H9 (cell line): ENCODE measurements around the gene OR8B12. TPM values are rescaled to one million over a fixed set of nuclear protein-coding genes. Genes with fewer than 3 reads are reported as not detected.

Experiments
- DNase-seq: peaks from one replicate; pipeline ENCODE4 v3.0.0-alpha.2; 2017
- H2AFZ ChIP-seq: one replicate; pipeline ENCODE4 v1.6.1; 2013; ENCODE audit warnings: mild to moderate bottlenecking, low read length, control low read depth, moderate library complexity
- H2AK5ac ChIP-seq: 2 replicates; pipeline ENCODE4 v1.6.1; 2013; ENCODE audit warnings: low read length, control low read depth, mixed read lengths; ENCODE audit not compliant: insufficient read length
- H2BK120ac ChIP-seq: one replicate; pipeline ENCODE4 v1.6.1; 2013; ENCODE audit warnings: low read depth, mild to moderate bottlenecking, low read length, control low read depth, inconsistent platforms; ENCODE audit not compliant: poor library complexity, severe bottlenecking
- H2BK12ac ChIP-seq: 2 replicates; pipeline ENCODE4 v1.6.1; 2013; ENCODE audit warnings: low read length, control low read depth, mixed read lengths, low read depth; ENCODE audit not compliant: insufficient read length
- H2BK15ac ChIP-seq: 2 replicates; pipeline ENCODE4 v1.6.1; 2013; ENCODE audit warnings: low read depth, low read length, control low read depth
- H2BK20ac ChIP-seq: one replicate; pipeline ENCODE4 v1.6.1; 2013; ENCODE audit warnings: low read depth, mild to moderate bottlenecking, low read length, control low read depth, inconsistent platforms; ENCODE audit not compliant: poor library complexity, severe bottlenecking
- H2BK5ac ChIP-seq: 2 replicates; pipeline ENCODE4 v1.6.1; 2013; ENCODE audit warnings: low read length, control low read depth, mixed read lengths; ENCODE audit not compliant: insufficient read length
- H3K14ac ChIP-seq: 2 replicates; pipeline ENCODE4 v1.6.1; 2013; ENCODE audit warnings: low read length, control low read depth; ENCODE audit not compliant: insufficient read depth
- H3K18ac ChIP-seq: 2 replicates; pipeline ENCODE4 v1.6.1; 2013; ENCODE audit warnings: low read depth, mild to moderate bottlenecking, mixed read lengths, low read length, control low read depth; ENCODE audit not compliant: insufficient read length
- H3K23ac ChIP-seq: 2 replicates; pipeline ENCODE4 v1.6.1; 2013; ENCODE audit warnings: low read length, control low read depth, mixed read lengths, low read depth; ENCODE audit not compliant: insufficient read length
- H3K23me2 ChIP-seq: 2 replicates; pipeline ENCODE4 v1.6.1; 2013; ENCODE audit warnings: low read depth, mild to moderate bottlenecking, mixed read lengths, low read length, control low read depth; ENCODE audit not compliant: insufficient read length, poor library complexity, severe bottlenecking
- H3K27ac ChIP-seq: 2 replicates; pipeline ENCODE4 v1.5.1; 2013; ENCODE audit warnings: low read length, control low read depth, mixed read lengths, low read depth; ENCODE audit not compliant: insufficient read length
- H3K27me3 ChIP-seq: 2 replicates; pipeline ENCODE4 v1.6.1; 2013; ENCODE audit warnings: low read length, control low read depth, inconsistent platforms; ENCODE audit not compliant: insufficient read depth
- H3K4ac ChIP-seq: 2 replicates; pipeline ENCODE4 v1.6.1; 2013; ENCODE audit warnings: low read depth, mild to moderate bottlenecking, control low read depth, inconsistent platforms, low read length, moderate library complexity
- H3K4me1 ChIP-seq: 2 replicates; pipeline ENCODE4 v1.6.1; 2013; ENCODE audit warnings: low read length, control low read depth, inconsistent platforms; ENCODE audit not compliant: insufficient read depth
- H3K4me2 ChIP-seq: 2 replicates; pipeline ENCODE4 v1.6.1; 2013; ENCODE audit warnings: low read length, control low read depth, mixed read lengths; ENCODE audit not compliant: insufficient read length, insufficient read depth
- H3K56ac ChIP-seq: 2 replicates; pipeline ENCODE4 v1.6.1; 2013; ENCODE audit warnings: low read depth, mild to moderate bottlenecking, mixed read lengths, low read length, control low read depth; ENCODE audit not compliant: insufficient read length
- H3K79me1 ChIP-seq: 2 replicates; pipeline ENCODE4 v1.6.1; 2013; ENCODE audit warnings: low read depth, mild to moderate bottlenecking, moderate library complexity, low read length, control low read depth, inconsistent platforms; ENCODE audit not compliant: insufficient read depth, poor library complexity, severe bottlenecking
- H3K79me2 ChIP-seq: 2 replicates; pipeline ENCODE4 v1.6.1; 2013; ENCODE audit warnings: low read length, control low read depth, inconsistent platforms; ENCODE audit not compliant: insufficient read depth
- H3K9ac ChIP-seq: 2 replicates; pipeline ENCODE4 v1.6.1; 2013; ENCODE audit warnings: low read length, control low read depth, mixed read lengths; ENCODE audit not compliant: insufficient read length; ENCODE audit errors: extremely low read depth
- H3K9me3 ChIP-seq: one replicate; pipeline ENCODE4 v1.6.1; 2013; ENCODE audit warnings: low read depth, low read length, inconsistent platforms; ENCODE audit not compliant: control insufficient read depth
- H3T11ph ChIP-seq: one replicate; pipeline ENCODE4 v1.6.1; 2013; ENCODE audit warnings: mild to moderate bottlenecking, low read length, control low read depth, inconsistent platforms
- H4K20me1 ChIP-seq: one replicate; pipeline ENCODE4 v1.6.1; 2013; ENCODE audit not compliant: control insufficient read depth, insufficient read length, insufficient read depth
- H4K5ac ChIP-seq: 2 replicates; pipeline ENCODE4 v1.6.1; 2013; ENCODE audit warnings: low read depth, mild to moderate bottlenecking, mixed read lengths, low read length, control low read depth; ENCODE audit not compliant: insufficient read length
- H4K8ac ChIP-seq: replicated peaks from 2 replicates; pipeline ENCODE4 v1.6.1; 2013; ENCODE audit warnings: low read length, control low read depth, mixed read lengths, low read depth; ENCODE audit not compliant: insufficient read length
- H4K91ac ChIP-seq: 2 replicates; pipeline ENCODE4 v1.6.1; 2013; ENCODE audit warnings: low read depth, mild to moderate bottlenecking, moderate library complexity, mixed read lengths, low read length, control low read depth; ENCODE audit not compliant: insufficient read length
- H3K27ac Mint-ChIP-seq, 3 experiments: 2 replicates in 2 of 3; 3 replicates in 1 of 3; pipeline ENCODE4 v1.8.0; 2020 to 2021; ENCODE audit warnings: mixed read lengths in 3 of 3, mild to moderate bottlenecking in 1 of 3, moderate library complexity in 1 of 3
- H3K27me3 Mint-ChIP-seq: 2 replicates; pipeline ENCODE4 v1.8.0; 2021; ENCODE audit warnings: low read depth, mild to moderate bottlenecking, moderate library complexity, mixed read lengths
- H3K36me3 Mint-ChIP-seq, 3 experiments: 2 replicates in 2 of 3; 3 replicates in 1 of 3; pipeline ENCODE4 v1.8.0; 2020 to 2021; ENCODE audit warnings: low read depth in 3 of 3, mixed read lengths in 3 of 3; ENCODE audit not compliant: insufficient read depth in 1 of 3
- H3K4me1 Mint-ChIP-seq, 2 experiments: 2 replicates each; pipeline ENCODE4 v1.8.0; 2020; ENCODE audit warnings: mixed read lengths in 2 of 2
- H3K4me3 Mint-ChIP-seq, 2 experiments: 2 replicates in 1 of 2; 3 replicates in 1 of 2; pipeline ENCODE4 v1.8.0; 2020 to 2021; ENCODE audit warnings: mild to moderate bottlenecking in 2 of 2, mixed read lengths in 2 of 2, moderate library complexity in 1 of 2
- H3K9me3 Mint-ChIP-seq, 2 experiments: 2 replicates in 1 of 2; 3 replicates in 1 of 2; pipeline ENCODE4 v1.8.0; 2020; ENCODE audit warnings: mild to moderate bottlenecking in 2 of 2, mixed read lengths in 2 of 2, moderate library complexity in 1 of 2
- WGBS: extraction: QIAGEN DNeasy Blood & Tissue Kit; methylation state at CpG from one replicate; pipeline ENCODE4 v1.1.7; 2013; ENCODE audit warnings: missing lambda C conversion rate, low lambda C conversion rate, mixed read lengths; ENCODE audit not compliant: insufficient read length; ENCODE audit errors: extremely low coverage; 5-methylcytosine and 5-hydroxymethylcytosine counted together
- total RNA-seq: library from RNA; stranded (reverse); gene quantifications from 2 replicates; pipeline ENCODE4 v1.2.1, GENCODE V29; 2021
- TF ChIP-seq, protein P1 (sequence below): fragments of 200-600 bp; sonication (generic); conservative IDR thresholded peaks from 3 replicates; pipeline ENCODE4 v1.8.0; 2021; ENCODE audit warnings: antibody characterized with exemption, mild to moderate bottlenecking

The OR8B12 gene
- total RNA-seq, 1 experiment from 2014 or later, result not detected

DNA sequence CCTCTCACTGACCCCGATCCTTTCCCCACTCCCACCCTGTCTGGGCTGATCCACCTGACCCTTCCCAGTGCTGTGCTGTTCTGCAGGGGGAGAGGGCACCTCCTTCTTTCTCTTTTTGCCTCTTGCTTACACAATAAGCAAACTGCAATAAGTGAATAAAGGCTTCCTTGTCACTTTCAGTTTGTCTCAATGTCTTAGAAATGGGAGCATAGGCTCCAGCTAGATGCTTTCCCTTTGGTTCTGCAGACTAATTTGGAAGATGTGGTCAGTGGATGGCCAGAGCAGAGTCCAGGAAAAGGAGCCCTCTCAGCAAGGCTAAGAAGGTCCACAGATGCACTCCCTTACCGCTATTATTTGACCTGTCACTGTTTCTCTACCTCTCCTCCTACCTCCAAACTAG is 9.4 kb downstream of the OR8B12 start:
- Histone ChIP-seq H3K79me1 (no peaks in the 10 kb centered on the region), H3K27ac (no peak overlapping the region), H3K79me2 (no peaks in the 10 kb centered on the region), H4K20me1 (no peaks in the 10 kb centered on the region), H4K91ac (no peak overlapping the region), H3K27me3 (no peaks in the 10 kb centered on the region), H3K9me3 (no peaks in the 10 kb centered on the region), H3K56ac (no peak overlapping the region), H3K4ac (no peak overlapping the region), H4K8ac (no peak overlapping the region), H3K23ac (no peak overlapping the region), H3K23me2 (no peaks in the 10 kb centered on the region), H2AFZ (no peak overlapping the region), H3K9ac (no peak overlapping the region), H3K14ac (no peak overlapping the region), H2BK20ac (no peak overlapping the region), H4K5ac (no peak overlapping the region), H3K18ac (no peak overlapping the region), H2BK15ac (no peak overlapping the region), H2BK5ac (no peak overlapping the region), H2BK12ac (no peak overlapping the region), H2BK120ac (no peak overlapping the region), H3K4me2 (no peak overlapping the region), H3T11ph (no peak overlapping the region), H2AK5ac (no peak overlapping the region), H3K4me1 (no peaks in the 10 kb centered on the region)
- Mint-ChIP-seq H3K27ac (no peak overlapping the region), H3K36me3 (peaks cover 0 to 3% (median 0%) of the 10 kb centered on the region in 3 experiments; a peak in 2 of 7 replicates), H3K9me3 (peaks cover 0 to 4% of the 10 kb centered on the region in 2 experiments; a peak in 4 of 5 replicates), H3K4me3 (no peak overlapping the region), H3K4me1 (peaks cover 10 to 13% of the 10 kb centered on the region in 2 experiments), H3K27me3 (no peaks in the 10 kb centered on the region; the same call in 1 of the 2 replicates)
- TF ChIP-seq, protein P1, sequence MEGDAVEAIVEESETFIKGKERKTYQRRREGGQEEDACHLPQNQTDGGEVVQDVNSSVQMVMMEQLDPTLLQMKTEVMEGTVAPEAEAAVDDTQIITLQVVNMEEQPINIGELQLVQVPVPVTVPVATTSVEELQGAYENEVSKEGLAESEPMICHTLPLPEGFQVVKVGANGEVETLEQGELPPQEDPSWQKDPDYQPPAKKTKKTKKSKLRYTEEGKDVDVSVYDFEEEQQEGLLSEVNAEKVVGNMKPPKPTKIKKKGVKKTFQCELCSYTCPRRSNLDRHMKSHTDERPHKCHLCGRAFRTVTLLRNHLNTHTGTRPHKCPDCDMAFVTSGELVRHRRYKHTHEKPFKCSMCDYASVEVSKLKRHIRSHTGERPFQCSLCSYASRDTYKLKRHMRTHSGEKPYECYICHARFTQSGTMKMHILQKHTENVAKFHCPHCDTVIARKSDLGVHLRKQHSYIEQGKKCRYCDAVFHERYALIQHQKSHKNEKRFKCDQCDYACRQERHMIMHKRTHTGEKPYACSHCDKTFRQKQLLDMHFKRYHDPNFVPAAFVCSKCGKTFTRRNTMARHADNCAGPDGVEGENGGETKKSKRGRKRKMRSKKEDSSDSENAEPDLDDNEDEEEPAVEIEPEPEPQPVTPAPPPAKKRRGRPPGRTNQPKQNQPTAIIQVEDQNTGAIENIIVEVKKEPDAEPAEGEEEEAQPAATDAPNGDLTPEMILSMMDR, result no peak
- WGBS, result no CpG with 5 or more reads among the region's 2 CpGs
- DNase-seq, result no peak
